Measurements from ENCODE around the gene PRKAG3.

Gene PRKAG3

DNA sequence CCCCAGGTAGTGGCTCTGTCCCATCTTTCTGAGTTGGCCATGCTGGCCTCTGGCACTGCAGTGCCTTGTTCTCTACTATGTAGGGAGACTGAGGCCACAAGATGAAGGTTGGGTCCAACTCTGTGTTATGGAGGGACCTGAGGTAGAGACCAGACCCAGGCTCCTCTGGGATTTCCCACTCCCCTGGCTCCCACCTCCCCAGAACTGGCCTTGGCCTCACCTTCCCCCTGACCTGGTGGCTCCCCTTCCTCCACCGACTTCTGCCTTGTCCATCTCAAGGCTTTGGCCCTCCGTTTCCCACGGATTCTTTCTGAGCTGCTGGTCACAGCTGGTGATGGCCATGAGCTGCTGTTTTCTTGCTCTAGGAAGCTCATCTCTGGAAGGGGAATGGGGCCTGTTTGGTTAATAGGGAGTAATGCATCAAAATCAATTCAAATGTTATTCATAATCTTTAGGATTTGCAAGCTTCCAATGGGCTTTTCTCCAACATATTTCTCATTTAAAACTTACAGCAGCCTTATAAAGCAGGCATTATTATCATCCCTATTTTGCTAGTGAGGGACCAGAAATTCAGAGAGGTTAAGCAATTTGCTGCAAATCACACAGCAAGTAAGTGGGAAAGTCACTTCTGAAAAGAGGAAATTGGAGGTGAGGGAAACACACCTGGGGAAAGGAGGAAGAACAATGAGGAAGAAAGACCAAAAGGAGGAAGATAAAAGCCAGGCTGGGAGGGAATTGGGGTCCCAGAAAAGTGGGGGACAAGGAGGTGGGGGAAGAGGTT is 887 bp downstream of the PRKAG3 start:
- H3K4me3 ChIP-seq (ENCODE audit: low read depth, low read length) = no peak overlapping the region
- H3K36me3 ChIP-seq = no peaks in the 10 kb centered on the region
- DNase-seq = no peak
- H3K27me3 ChIP-seq = no peaks in the 10 kb centered on the region
- no peaks in the 10 kb centered on the region for H3K9me3 ChIP-seq
- TF ChIP-seq, protein P1, sequence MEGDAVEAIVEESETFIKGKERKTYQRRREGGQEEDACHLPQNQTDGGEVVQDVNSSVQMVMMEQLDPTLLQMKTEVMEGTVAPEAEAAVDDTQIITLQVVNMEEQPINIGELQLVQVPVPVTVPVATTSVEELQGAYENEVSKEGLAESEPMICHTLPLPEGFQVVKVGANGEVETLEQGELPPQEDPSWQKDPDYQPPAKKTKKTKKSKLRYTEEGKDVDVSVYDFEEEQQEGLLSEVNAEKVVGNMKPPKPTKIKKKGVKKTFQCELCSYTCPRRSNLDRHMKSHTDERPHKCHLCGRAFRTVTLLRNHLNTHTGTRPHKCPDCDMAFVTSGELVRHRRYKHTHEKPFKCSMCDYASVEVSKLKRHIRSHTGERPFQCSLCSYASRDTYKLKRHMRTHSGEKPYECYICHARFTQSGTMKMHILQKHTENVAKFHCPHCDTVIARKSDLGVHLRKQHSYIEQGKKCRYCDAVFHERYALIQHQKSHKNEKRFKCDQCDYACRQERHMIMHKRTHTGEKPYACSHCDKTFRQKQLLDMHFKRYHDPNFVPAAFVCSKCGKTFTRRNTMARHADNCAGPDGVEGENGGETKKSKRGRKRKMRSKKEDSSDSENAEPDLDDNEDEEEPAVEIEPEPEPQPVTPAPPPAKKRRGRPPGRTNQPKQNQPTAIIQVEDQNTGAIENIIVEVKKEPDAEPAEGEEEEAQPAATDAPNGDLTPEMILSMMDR (IDR thresholded peaks at IDR 0.05; ENCODE audit: low read depth, low read length) = no peak
- peaks cover 5% of the 10 kb centered on the region for H3K4me1 ChIP-seq

DNA sequence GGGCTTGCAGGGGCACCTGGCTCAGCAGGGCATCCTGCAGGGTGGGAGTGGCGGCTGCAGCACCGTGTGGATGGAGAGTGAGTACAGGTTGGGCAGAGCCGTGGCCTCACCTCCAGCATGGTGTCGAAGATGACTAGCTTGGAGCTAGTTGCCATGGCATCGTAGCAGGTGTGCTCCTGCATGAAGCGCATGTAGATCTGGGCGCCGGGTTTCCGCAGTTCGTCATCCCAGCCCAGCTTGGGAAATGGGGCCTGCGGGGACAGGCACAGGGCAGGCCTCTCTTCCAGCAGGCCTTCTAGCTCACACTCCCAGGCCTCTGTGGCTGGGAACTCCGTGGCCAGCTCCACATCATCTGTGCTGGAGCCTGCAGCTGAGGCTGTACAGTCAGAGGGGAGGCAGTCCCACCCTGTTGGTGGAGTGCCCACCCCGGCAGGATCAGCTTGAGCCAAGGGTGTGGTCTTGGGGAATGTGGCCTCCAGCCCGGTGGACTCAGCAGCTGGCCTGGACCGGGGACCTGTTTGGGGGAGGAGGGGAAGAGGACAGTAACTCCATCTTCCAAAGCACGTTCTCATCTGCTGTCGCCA is 1.6 kb downstream of the PRKAG3 start:
- Histone ChIP-seq H3K27me3 (no peaks in the 10 kb centered on the region), H3K36me3 (no peaks in the 10 kb centered on the region), H3K4me3 (ENCODE audit: low read depth, low read length) (no peak overlapping the region), H3K4me1 (peaks cover 5% of the 10 kb centered on the region), H3K9me3 (no peaks in the 10 kb centered on the region)
- TF ChIP-seq, protein P1 (IDR thresholded peaks at IDR 0.05; ENCODE audit: low read depth, low read length) = no peak
- no peak for DNase-seq

DNA sequence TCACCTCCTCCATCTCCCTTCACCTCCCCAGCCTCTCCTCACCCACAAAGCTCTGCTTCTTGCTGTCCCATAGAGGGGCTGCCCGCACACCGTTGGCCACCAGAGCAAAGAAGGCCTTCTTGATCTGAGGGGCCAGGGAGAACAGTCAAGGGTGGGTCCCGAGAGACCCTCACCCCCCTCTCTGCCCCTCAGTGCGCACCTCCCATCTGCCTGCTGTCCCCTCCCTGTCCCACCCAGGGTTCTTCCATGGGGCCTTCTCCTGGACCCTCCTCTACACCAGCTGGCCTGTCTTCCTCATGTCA is 3.2 kb downstream of the PRKAG3 start:
- Histone ChIP-seq H3K4me1 (peaks cover 5% of the 10 kb centered on the region), H3K9me3 (no peaks in the 10 kb centered on the region), H3K27me3 (no peaks in the 10 kb centered on the region), H3K36me3 (no peaks in the 10 kb centered on the region), H3K4me3 (ENCODE audit: low read depth, low read length) (no peak overlapping the region)
- TF ChIP-seq, protein P1 (IDR thresholded peaks at IDR 0.05; ENCODE audit: low read depth, low read length) = no peak
- DNase-seq = no peak

DNA sequence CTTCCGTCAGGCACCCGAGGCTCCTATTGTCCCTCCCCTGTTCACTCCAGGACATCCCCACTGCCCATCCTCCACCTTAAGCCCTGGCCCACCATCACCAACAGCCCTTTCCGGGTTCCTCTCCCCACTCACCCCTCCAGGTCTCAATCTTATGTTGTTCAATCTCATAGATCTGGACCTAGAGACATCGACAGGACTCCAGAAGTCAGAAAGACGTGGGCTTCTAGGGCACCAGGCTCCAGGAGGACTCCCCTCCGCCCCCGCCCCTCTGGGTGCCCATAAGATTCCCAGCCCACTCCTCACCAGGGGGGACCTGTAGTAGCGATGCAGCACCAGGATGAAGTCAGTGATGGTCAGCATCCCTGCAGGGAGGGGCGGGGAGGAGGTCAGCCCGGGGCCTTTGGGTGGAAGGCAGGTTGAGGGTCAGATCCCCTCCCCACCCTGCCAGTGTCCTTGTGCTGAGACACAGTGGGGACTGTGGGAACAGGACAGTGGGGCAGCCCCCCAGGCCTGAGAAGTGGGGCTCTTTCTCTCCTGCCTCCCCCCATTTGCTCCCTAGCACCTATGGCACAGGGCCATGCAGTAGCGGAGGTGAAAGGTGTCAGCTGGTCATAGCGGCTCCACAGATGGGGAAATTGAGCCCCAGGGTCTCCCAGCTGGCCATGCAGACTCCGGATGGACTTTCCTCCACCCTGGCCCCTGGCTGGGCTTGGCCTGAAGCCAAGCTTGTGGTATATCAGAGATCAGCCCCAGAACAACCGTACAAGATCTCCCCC is 3.7 kb downstream of the PRKAG3 start:
- no peak for DNase-seq
- Histone ChIP-seq H3K9me3 (no peaks in the 10 kb centered on the region), H3K27me3 (no peaks in the 10 kb centered on the region), H3K4me3 (ENCODE audit: low read depth, low read length) (no peak overlapping the region), H3K36me3 (no peaks in the 10 kb centered on the region), H3K4me1 (peaks cover 5% of the 10 kb centered on the region)
- TF ChIP-seq, protein P1 (IDR thresholded peaks at IDR 0.05; ENCODE audit: low read depth, low read length) = no peak

DNA sequence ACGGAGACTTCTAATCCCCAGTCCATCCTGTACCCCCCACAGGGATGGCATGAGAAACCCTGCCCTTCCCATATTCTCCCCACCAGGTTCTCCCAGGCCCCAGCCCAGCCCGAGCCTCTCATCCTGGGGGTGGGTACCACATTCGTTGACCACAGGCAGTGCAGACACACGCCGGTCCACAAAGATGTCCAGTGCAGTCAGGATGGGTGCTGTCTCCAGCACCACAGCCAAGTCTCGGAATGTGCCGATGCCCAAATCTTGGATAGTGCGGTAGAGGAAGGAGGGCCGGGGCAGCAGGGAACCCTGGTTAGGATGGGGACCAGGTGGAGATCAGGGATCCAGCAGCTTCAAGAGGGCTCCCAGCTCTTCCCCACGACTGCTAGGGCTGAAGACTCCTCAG is 4.8 kb downstream of the PRKAG3 start:
- no peak for DNase-seq
- TF ChIP-seq, protein P1 (IDR thresholded peaks at IDR 0.05; ENCODE audit: low read depth, low read length) = no peak
- no peaks in the 10 kb centered on the region for H3K27me3 ChIP-seq
- no peaks in the 10 kb centered on the region for H3K36me3 ChIP-seq
- no peaks in the 10 kb centered on the region for H3K9me3 ChIP-seq
- H3K4me1 ChIP-seq = peaks cover 3% of the 10 kb centered on the region
- H3K4me3 ChIP-seq (ENCODE audit: low read depth, low read length) = no peak overlapping the region

DNA sequence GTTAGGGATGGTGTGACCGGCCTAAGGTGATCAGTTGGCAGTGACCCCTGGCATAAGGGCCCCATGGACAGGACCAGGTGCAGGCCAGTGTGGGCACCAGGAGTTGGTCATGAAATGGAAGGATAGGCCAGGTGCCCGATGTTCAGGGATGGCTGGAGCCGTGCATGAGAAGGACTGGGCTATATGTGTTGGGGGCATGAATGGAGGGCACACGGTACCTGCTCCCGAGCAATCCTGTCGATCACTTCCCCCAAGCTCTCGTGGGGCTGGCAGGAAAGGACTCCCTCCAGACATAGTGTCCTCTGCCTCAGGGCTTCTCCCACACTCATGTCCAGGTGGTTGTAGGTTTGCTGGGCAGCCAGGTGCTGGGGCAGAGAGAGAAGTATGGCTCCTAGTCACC is 7.6 kb downstream of the PRKAG3 start:
- no peaks in the 10 kb centered on the region for H3K4me1 ChIP-seq
- H3K27me3 ChIP-seq = no peaks in the 10 kb centered on the region
- H3K36me3 ChIP-seq = no peaks in the 10 kb centered on the region
- TF ChIP-seq, protein P1 (IDR thresholded peaks at IDR 0.05; ENCODE audit: low read depth, low read length) = no peak
- H3K9me3 ChIP-seq = no peaks in the 10 kb centered on the region
- DNase-seq = no peak
- no peak overlapping the region for H3K4me3 ChIP-seq (ENCODE audit: low read depth, low read length)
